Upper lobe of right lung (tissue), 1 donor: ENCODE measurements around the gene NFXL1. TPM values are rescaled to one million over a fixed set of nuclear protein-coding genes. Genes with fewer than 3 reads are reported as not detected.
A peak's percentile ranks its signal among the peaks of the same experiment; 100 is the strongest.
"Not testable (repeated sequence)": the region's sequence is repeated elsewhere in the genome, so short reads cannot be mapped to it uniquely, and the experiment has no call there.

Source experiments
- ATAC-seq: fragments of 200-7000 bp; cut with Tn5 transposase; one replicate; pipeline ENCODE4 v1.9.1; 2020; ENCODE audit warnings: mild to moderate bottlenecking, moderate library complexity
- DNase-seq: peaks from one replicate; pipeline ENCODE4 v3.0.0-alpha.2; 2020
- H3K27ac ChIP-seq: fragments of 200-600 bp; one replicate; pipeline ENCODE4 v1.8.0; 2022
- H3K27me3 ChIP-seq: fragments of 200-600 bp; one replicate; pipeline ENCODE4 v1.8.0; 2022; ENCODE audit warnings: mild to moderate bottlenecking
- H3K36me3 ChIP-seq: fragments of 200-600 bp; one replicate; pipeline ENCODE4 v1.8.0; 2022
- H3K4me1 ChIP-seq: fragments of 200-600 bp; one replicate; pipeline ENCODE4 v1.8.0; 2022
- H3K4me3 ChIP-seq: fragments of 200-600 bp; one replicate; pipeline ENCODE4 v1.8.0; 2022; ENCODE audit warnings: mild to moderate bottlenecking
- H3K9me3 ChIP-seq: fragments of 200-600 bp; one replicate; pipeline ENCODE4 v1.8.0; 2022
- intact Hi-C: fragments of 100-400 bp; cut with DNase I; formaldehyde crosslinking; loops from one replicate; pipeline ENCODE4 v1.11.0; 2022
- total RNA-seq: library from RNA; stranded (reverse); fragmentation: NEBNext Ultra II Directional; extraction: Animal tissue kit (Norgen Biotek cat#: 25700); gene quantifications from one replicate; pipeline ENCODE4 v1.2.1, GENCODE V29; 2021
- TF ChIP-seq, protein P1 (sequence below): fragments of 200-600 bp; IDR thresholded peaks from one replicate; pipeline ENCODE4 v1.8.0; 2022; ENCODE audit warnings: antibody characterized with exemption
- donor health status: DM: no; HTN: yes; CAD: no; lungs with severe emphysema.

Gene NFXL1
- total RNA-seq, 1 donor from 2014 or later = 11.7 TPM

DNA sequence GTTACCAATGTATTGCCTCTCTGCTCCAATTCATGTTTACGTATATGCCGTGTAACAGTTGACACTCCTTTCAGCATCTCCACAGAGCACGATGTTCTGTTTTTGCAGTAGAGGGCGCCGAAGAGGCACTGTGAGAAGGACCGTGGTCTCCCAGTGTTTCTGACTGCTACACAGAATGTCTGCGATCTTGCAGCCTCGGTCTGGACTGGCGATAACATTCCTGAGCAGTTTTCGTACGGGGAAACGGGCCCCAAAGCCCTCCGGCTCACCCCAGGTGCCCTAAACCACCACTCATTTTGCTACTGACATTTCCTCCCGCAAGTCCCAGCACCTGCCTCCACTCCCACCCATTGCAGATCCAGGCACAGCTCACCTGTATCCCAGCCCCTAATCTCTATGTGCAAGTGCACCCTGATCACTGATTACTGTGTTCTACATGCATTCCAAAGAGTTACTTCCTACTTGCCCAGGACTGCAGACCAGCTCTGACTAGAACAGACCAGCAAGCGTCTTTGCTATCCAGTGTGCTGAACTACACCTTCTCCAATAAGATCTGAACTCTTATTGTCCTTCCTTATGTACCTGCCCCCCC, 12.4 kb upstream of the NFXL1 start:
- Histone ChIP-seq H3K4me1 (peaks cover 6% of the 10 kb centered on the region), H3K36me3 (no peaks in the 10 kb centered on the region), H3K9me3 (no peaks in the 10 kb centered on the region), H3K4me3 (no peak overlapping the region), H3K27me3 (no peaks in the 10 kb centered on the region), H3K27ac (no peak overlapping the region)
- ATAC-seq (peak; percentile 98), DNase-seq (peak; percentile 67)
- intact Hi-C loops = no loop called here
- TF ChIP-seq, protein P1, sequence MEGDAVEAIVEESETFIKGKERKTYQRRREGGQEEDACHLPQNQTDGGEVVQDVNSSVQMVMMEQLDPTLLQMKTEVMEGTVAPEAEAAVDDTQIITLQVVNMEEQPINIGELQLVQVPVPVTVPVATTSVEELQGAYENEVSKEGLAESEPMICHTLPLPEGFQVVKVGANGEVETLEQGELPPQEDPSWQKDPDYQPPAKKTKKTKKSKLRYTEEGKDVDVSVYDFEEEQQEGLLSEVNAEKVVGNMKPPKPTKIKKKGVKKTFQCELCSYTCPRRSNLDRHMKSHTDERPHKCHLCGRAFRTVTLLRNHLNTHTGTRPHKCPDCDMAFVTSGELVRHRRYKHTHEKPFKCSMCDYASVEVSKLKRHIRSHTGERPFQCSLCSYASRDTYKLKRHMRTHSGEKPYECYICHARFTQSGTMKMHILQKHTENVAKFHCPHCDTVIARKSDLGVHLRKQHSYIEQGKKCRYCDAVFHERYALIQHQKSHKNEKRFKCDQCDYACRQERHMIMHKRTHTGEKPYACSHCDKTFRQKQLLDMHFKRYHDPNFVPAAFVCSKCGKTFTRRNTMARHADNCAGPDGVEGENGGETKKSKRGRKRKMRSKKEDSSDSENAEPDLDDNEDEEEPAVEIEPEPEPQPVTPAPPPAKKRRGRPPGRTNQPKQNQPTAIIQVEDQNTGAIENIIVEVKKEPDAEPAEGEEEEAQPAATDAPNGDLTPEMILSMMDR = peak; percentile 74

DNA sequence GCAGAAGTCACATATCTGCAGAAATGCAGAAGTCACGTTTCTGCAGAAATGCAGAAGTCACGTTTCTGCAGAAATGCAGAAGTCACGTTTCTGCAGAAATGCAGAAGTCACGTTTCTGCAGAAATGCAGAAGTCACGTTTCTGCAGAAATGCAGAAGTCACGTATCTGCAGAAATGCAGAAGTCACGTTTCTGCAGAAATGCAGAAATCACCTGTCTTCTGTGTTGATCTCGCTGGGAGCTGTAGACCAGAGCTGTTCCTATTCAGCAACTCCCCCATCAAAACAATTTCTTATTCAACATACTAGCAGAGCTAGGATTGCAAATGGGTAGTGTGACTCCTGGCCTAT, 8.9 kb upstream of the NFXL1 start:
- H3K27ac ChIP-seq, H3K36me3 ChIP-seq, DNase-seq, intact Hi-C loops, ATAC-seq, H3K4me1 ChIP-seq, H3K9me3 ChIP-seq, H3K4me3 ChIP-seq, H3K27me3 ChIP-seq: not testable (repeated sequence)

DNA sequence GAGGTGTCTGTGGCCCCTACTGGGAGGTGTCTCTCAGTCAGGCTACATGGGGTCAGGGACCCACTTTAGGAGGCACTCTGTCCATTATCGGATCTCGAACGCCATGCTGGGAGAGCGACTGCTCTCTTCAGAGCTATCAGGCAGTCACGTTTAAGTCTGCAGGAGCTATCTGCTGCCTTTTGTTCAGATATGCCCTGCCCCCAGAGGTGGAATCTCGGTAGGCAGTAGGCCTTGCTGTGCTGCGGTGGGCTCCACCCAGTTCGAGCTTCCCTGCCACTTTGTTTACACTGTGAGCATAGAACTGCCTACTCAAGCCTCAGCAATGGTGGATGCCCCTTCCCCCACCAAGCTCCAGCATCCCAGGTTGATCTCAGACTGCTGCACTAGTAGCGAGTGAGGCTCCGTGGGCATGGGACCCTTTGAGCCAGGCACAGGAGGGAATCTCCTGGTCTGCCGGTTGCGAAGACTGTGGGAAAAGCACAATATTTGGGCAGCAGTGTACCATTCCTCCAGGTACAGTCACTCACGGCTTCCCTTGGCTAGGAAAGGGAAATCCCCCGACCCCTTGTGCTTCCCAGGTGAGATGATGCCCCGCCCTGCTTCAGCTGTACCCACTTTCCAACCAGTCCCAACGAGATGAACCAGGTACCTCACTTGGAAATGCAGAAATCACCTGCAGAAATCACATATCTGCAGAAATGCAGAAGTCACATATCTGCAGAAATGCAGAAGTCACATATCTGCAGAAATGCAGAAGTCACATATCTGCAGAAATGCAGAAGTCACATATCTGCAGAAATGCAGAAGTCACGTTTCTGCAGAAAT, 8.3 kb upstream of the NFXL1 start:
- intact Hi-C loops, H3K27ac ChIP-seq, ATAC-seq, DNase-seq, H3K9me3 ChIP-seq, H3K4me3 ChIP-seq, H3K4me1 ChIP-seq, H3K27me3 ChIP-seq, H3K36me3 ChIP-seq: not testable (repeated sequence)

DNA sequence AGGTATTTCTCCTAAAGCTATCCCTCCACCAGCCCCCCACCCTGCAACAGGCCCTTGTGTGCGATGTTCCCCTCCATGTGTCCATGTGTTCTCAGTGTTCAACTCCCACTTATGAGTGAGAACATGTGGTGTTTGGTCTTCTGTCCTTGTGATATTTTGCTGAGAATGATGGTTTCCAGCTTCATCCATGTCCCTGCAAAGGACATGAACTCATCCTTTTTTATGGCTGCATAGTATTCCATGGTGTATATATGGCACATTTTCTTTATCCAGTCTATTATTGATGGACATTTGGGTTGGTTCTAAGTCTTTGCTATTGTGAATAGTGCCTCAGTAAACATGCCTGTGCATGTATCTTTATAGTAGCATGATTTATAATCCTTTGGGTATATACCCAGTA, 2.8 kb upstream of the NFXL1 start:
- intact Hi-C loops, DNase-seq, H3K27me3 ChIP-seq: not testable (repeated sequence)

DNA sequence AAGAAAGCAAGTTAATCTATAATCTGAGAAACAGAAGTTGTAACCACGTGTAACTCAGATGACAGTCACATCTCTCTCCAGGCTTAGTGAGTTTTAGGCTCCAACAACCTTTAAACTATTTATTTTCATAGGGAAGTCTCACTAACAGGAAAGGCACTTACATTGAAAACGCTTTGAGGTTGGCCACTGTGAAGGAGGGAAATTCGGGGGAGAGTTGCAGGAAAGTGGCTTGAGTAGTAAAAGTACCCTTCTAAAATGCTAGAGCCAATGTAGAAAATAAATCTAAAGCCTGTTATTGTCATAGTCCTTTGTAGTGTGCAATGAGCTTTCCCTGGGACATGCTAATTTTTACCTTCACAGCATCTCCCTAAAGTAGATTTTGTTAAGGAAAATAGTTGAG, 995 bp upstream of the NFXL1 start:
- intact Hi-C loops = no loop called here
- Histone ChIP-seq H3K27me3 (no peaks in the 10 kb centered on the region), H3K36me3 (peaks cover 5% of the 10 kb centered on the region), H3K4me1 (peaks cover 10% of the 10 kb centered on the region), H3K4me3 (peak overlapping the region; percentile 83), H3K9me3 (no peaks in the 10 kb centered on the region), H3K27ac (no peak overlapping the region)
- TF ChIP-seq, protein P1 = no peak
- ATAC-seq (no peak), DNase-seq (no peak)

More for the DNA sequence above, 2.8 kb upstream of the NFXL1 start:
- not testable (repeated sequence) for H3K9me3 ChIP-seq, H3K4me3 ChIP-seq, ATAC-seq, H3K4me1 ChIP-seq, H3K36me3 ChIP-seq, H3K27ac ChIP-seq

DNA sequence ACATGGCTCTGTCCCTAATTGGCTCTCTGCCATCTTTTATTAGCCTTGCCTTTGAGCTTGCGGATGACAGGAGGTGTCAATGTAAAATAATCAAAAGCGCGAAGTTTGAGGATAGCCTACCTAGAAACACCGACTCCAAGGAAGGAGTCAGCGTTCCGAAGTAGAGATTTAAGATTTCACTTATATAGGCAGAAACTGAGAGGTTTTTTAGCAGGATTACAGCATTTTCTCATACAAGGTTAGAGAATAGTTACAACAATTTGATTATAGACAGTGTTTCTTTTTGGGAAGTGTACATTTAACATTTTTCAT, 499 bp upstream of the NFXL1 start:
- intact Hi-C loops = no loop called here
- Histone ChIP-seq H3K27ac (no peak overlapping the region), H3K4me3 (peak overlapping the region; percentile 83), H3K4me1 (peaks cover 10% of the 10 kb centered on the region), H3K36me3 (peaks cover 10% of the 10 kb centered on the region), H3K27me3 (no peaks in the 10 kb centered on the region), H3K9me3 (no peaks in the 10 kb centered on the region)
- DNase-seq = no peak
- no peak for ATAC-seq
- TF ChIP-seq, protein P1 = no peak

DNA sequence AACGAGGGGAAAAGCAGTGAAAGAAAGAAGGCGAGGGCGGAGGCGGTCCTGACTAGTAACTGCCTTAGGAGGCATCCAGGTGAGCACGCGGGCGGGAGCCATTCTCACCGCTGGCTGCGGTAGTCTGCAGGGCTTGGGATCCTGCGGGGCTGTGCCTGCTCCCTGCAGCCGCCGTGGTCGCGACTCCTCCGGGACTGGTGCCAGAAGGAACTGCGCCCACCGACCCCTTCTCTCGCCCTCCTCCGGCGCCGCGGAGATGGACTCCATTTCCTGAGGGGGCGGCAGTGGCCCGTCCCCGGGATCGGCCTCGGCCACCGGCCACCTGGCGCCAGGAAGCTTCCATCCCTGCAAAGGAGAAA, 543 bp downstream of the NFXL1 start:
- Histone ChIP-seq H3K27me3 (no peaks in the 10 kb centered on the region), H3K9me3 (no peaks in the 10 kb centered on the region), H3K4me1 (peaks cover 10% of the 10 kb centered on the region), H3K4me3 (peak overlapping the region; percentile 83), H3K27ac (peak overlapping the region; percentile 79), H3K36me3 (peaks cover 14% of the 10 kb centered on the region)
- peak; percentile 51 for ATAC-seq
- TF ChIP-seq, protein P1 = no peak
- peak; percentile 77 for DNase-seq
- intact Hi-C loops = no loop called here
